Measurements from ENCODE around the gene HOXD8.

Gene HOXD8

DNA sequence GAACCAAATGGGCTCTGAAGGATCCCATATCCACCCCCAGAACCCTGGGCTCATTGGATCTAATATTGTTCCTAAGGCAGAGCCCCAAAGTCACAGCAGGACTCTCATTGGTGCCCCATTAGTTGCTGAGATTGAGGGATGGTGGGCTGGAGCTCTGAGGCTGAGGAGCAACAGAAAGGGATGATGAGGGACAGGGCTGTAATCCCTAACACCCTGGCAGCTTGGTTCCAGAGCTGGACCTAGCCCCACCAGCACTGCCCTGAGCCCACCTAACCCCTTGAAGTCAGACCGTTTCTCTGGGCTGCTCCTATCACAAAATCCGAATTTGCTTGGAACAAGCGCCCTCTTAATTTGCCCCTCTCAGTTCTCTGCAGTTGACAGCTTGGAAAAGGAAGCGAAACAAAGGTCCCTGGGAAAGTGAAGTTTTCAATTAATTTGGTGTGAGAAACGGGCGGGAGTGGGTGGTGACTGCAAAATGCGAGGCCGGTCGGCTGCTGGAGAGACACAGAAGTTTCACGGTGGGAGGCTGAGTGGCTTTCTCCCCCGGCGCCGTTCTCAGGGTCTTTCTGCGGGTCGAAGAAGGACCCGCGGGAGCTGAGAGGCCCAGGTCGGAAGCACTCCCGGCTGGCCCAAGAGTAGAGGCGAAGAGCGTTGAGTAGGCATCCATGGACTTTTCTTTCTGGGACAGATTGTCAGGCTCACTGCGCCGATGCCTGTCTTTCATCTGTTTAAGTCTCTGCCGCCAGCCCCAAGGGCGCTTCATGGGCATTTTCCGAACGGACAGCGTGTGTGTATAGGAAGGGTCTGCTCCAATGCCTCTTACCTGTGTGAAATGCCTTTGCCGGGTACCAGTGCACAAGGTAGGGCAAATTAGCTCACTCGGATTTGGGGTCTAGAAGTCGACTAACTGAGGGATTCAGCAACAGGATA is 37.9 kb upstream of the HOXD8 start:
- DNase-seq (ENCODE audit: low spot score), result no peak

DNA sequence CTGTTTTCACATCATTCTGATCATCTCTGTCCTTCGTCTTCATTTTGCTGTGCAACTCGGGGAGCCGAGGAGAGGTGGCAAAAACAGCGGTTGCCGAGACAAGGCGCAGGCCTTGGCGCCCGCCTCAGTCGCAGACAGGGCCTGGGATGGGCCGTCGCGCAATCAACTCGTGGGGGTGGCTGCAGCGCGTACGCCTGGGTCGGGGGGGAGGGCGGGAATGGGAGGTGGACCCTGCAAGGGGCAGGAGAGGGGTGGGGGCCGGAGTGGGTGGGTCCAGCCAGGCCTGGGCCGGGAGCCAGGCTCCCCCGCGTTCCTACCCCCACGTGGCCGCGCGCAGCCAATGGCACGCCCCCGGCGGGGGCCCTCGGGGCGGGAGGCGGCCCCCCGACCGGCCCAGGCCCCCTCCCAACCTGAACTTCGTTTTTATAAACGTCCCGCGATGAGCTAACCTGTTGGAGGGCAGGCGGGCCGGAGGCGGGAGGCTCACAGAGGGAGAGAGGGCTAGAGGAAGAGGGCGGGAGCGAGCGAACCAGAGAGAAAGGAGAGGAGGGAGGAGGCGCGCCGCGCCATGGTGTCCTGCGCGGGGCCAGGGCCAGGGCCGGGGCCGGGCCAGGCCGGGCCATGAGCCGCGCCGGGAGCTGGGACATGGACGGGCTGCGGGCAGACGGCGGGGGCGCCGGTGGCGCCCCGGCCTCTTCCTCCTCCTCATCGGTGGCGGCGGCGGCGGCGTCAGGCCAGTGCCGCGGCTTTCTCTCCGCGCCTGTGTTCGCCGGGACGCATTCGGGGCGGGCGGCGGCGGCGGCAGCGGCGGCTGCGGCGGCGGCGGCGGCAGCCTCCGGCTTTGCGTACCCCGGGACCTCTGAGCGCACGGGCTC is 37.0 kb upstream of the HOXD8 start, which contains the start of gene HOXD13:
HOXD13 (plus strand) TSS at position 452 of the 875 bp plus-strand sequence; CDS start at position 622, 170 bp downstream.
- DNase-seq (ENCODE audit: low spot score), result no peak

DNA sequence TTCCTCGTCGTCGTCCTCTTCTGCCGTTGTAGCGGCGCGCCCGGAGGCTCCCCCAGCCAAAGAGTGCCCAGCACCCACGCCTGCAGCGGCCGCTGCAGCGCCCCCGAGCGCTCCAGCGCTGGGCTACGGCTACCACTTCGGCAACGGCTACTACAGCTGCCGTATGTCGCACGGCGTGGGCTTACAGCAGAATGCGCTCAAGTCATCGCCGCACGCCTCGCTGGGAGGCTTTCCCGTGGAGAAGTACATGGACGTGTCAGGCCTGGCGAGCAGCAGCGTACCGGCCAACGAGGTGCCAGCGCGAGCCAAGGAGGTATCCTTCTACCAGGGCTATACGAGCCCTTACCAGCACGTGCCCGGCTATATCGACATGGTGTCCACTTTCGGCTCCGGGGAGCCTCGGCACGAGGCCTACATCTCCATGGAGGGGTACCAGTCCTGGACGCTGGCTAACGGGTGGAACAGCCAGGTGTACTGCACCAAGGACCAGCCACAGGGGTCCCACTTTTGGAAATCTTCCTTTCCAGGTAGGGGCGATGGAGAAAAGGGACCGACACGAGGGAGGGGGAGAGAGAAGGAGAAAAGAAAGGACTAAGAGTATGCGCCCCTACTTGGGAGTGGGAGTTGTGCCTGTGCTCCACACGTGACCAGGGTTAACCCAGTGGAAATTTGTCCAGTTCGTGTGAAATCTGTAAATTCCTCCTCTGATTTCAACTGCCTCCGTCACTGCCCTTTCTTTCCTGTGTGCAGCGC is 36.2 kb upstream of the HOXD8 start:
- no peak for DNase-seq (ENCODE audit: low spot score)

DNA sequence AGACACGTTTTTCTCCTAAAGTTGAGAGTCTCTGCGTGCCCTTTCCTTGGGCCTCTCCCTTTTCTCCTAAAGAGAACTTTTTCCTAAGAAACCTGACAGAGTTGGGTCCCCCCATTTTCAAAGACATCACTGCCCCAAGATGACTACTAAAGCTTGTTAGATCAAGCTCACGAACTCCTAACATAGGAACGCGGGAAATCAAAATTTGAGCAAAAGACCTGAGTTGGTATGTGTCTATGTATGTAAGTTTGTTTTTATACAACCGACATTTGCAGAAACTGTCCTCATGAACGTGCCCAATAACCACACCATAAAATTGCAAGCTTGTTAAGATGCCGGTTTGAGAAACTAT is 35.6 kb upstream of the HOXD8 start:
- no peak for DNase-seq (ENCODE audit: low spot score)

DNA sequence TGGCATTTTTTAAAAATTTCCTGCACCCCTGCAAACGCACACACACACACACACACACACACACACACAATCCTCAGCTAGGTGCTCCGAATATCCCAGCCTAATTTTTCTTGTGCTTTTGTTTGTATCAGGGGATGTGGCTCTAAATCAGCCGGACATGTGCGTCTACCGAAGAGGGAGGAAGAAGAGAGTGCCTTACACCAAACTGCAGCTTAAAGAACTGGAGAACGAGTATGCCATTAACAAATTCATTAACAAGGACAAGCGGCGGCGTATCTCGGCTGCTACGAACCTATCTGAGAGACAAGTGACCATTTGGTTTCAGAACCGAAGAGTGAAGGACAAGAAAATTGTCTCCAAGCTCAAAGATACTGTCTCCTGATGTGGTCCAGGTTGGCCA is 35.2 kb upstream of the HOXD8 start:
- no peak for DNase-seq (ENCODE audit: low spot score)

DNA sequence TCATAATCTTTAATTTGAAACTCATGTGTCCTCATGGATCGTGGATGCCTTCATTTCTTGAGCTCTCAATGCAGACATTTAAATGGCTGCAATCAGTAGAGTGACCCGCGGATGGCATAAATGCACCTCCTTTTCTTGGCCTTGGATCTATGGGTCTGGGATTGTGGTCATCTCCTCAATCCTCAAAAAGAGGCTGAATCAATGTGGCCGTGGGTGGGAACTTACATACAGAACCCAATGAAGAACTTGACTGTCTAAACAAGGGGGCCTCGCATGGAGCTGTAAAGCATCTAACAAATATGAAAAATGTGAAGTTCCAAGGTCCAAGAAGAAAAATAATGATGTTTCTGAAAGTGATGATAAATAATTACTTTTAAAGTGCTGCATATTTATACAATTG is 34.1 kb upstream of the HOXD8 start:
- DNase-seq (ENCODE audit: low spot score), result no peak

DNA sequence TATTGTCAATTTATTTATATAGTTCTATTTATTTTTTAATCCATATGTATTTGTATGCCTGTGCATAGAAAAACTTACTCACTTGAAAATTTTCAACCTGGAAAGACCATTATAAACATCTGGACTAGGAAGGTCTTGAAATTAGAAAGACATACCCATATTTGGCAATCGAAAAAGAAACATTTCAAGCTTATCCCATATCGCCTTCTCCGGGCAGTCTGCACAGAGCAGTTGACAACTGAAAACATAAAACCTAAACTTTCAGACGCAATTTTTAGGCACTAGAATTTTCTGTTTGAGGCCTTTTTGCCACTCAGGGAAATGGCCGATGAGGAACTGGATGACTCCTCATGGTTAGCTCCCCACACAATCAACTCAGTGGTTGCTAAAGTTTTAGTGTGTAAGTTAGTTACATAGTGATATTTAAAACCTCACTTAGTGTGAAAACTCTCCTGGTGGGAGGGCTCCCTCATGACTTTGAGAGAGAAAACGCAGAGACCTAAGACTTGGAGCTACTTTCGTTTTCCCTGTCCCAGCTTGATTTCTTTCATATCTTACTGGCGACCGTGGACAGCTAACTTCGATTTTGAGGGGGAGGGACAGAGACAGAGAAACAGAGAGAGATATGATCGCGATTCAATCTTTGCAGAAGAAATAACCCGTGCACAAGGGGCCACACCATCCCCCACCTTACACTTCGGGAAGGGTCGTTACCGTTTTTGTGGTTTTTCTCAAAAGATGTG is 33.1 kb upstream of the HOXD8 start:
- no peak for DNase-seq (ENCODE audit: low spot score)

DNA sequence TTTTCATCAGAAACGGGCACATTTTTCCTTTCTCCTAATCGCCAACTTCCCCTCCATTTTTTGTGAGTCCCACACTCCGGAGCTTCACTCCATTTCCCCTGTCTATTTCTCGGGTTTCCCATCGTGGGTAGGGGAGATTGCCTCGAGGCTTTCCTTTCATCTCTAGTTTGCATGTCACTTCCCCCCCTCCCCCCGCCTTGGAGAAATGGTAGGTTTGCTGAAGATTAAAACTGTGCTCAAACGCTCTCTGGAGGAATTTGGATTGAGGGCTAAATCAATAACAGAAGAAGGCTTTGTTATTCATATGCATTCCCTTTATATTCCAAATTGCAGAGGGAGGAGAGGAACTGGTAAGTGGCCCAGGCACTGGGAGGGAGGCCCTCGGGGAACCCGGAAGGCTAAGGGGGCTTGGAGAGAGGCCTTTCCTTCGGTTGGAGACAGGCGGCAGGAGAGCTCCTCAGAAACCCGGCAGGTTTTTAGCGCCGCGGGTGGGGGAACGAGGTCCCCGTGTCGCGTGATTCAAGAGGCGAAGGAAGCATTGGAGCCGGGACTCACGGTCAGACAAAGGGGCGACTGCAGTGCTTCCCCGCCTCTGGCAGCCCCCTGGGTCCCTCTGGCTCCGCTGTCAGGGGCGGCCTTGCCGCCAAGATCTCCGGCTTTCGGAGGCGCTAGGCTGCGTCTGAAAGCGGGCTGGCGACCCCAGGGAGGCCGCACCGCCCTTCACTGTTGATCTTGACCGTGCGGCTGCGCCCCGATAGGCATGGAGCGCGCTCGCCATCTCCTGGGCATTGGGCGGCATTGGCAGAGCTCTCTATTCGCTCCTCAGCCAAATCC is 32.3 kb upstream of the HOXD8 start:
- DNase-seq (ENCODE audit: low spot score), result peak; percentile 14

DNA sequence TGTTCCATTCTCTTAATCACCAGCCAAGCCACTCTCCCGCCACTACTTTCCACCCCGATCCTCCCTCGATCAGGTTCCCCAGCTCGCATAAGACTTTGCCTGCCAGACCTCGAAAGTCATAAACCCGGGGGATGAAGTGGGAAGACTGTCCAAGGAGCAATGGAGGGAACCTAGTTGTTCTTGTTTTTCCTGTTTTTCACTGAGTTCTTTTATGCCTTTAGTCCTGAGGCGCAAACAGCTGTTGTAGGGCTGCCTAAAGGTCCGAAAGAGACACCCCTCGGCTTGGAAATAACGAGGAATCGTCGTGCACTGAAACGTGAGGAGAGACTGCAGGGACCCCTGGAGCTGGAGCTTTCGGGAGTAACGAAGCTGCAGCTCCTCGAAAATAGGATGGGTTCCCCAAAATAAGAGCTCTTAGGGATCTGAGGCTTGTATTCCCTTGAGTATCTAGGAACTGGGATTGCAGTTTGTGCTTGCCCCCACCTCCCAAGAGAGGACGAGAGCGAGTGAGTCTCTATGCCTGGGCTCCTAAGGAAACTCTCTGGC is 31.6 kb upstream of the HOXD8 start:
- no peak for DNase-seq (ENCODE audit: low spot score)

DNA sequence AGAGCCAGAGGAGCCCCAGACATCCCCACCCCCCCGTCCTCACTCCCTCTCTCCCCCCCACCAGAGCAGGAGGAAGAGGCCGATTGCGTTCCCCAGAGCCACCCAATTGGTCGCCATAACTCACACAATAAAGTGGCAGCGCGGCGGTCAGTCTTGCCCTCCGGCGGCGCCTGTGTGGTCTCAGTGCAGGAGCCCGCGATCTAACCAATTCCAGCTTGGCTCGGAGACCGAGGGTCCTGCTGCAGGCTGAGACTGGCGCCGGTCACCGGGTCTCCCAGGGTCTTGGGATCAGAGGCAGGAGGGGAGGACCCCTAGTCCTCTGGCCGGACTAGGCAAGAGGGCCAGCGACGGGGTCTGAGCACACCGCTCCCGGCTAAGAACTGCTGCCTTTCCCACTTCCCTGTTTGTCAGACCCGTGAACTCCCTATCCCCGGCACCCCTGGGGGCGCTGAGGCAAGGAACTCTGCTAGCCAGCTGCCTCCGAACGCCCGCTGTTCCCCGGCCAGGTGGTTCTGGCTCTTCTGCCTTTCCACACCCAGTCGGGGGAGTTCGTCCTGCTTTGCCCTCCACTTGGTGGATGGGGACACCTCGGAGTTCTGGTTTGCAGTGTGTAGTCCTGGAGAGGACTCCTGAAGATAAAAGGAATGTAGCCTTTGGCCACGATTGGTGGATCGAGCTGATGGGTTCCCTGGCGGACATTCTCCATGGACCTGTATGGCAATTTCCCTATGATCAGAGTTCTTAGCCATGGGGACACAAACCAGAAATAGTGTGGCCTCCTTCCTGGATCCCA is 30.9 kb upstream of the HOXD8 start:
- no peak for DNase-seq (ENCODE audit: low spot score)

DNA sequence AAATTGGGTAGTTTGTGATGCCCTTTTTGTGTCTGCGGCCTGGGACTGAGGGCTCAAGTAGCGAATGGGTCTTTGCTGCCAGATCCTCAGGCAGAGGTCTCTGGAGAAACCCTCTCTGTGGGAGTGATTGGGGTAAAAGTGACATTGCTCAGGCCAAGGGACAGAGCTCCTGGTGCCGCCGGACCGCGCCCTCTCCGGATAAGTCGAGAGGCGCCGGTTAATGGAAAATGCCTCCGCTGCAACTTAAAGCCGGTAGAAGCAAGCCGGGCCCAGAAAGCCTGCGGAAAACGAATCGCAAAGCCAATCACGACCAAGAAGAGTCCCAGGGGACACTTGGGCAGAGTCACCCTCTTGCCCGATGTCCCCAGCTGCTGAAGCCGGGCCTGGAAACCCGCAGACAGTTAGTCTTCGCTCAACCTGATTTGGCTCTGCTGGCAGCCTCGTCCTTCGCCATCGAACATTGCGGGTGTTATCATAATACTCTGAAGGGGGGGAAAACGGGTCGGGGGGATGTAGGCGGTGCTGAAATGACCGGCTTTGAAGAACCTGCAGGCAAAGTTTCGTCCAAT is 30.3 kb upstream of the HOXD8 start:
- DNase-seq (ENCODE audit: low spot score), result no peak

DNA sequence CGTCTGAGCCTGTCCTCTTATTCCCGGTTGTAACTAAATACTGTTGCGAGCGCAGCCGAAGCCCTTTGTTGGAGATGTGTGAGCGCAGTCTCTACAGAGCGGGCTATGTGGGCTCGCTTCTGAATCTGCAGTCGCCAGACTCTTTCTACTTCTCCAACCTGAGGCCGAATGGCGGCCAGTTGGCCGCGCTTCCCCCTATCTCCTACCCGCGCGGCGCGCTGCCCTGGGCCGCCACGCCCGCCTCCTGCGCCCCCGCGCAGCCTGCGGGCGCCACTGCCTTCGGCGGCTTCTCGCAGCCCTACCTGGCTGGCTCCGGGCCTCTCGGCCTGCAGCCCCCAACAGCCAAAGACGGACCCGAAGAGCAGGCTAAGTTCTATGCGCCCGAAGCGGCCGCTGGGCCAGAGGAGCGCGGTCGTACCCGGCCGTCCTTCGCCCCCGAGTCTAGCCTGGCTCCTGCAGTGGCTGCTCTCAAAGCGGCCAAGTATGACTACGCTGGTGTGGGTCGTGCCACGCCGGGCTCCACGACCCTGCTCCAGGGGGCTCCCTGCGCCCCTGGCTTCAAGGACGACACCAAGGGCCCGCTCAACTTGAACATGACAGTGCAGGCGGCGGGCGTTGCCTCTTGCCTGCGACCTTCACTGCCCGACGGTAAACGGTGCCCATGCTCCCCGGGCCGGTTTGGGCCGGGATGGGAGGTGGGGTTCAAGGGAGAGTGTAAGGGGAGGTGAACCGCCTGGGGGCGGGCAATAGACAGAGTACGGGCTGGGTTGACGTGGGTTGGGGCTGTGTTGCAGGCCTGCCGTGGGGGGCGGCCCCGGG is 29.6 kb upstream of the HOXD8 start, which contains the start of gene HOXD12:
HOXD12 (plus strand) TSS at position 68 of the 819 bp plus-strand sequence; CDS start at position 75, 7 bp downstream.
- no peak for DNase-seq (ENCODE audit: low spot score)

DNA sequence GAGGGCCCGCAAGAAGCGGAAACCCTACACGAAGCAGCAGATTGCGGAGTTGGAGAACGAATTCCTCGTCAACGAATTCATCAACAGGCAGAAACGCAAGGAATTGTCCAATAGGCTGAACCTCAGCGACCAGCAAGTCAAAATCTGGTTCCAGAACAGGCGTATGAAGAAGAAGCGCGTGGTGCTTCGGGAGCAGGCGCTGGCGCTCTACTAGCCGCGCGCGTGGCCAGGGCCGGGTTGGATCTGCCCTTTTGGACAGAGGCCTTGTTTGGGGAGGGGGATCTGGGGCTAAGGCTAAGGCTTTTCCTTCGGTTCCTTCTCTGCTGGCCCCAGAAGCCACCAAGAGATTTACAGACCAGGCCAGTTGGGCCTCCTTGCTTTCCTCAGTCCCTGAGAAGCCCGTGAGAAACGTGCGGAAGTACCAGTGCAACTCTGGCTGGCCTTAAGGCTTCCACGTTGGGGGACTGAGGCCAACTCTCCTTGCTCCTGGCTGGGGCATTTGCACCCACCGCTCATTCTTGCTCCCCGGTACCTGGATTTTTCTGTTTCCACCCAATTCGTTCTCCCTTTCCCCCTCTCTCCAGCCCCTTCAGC is 28.9 kb upstream of the HOXD8 start:
- DNase-seq (ENCODE audit: low spot score), result no peak

DNA sequence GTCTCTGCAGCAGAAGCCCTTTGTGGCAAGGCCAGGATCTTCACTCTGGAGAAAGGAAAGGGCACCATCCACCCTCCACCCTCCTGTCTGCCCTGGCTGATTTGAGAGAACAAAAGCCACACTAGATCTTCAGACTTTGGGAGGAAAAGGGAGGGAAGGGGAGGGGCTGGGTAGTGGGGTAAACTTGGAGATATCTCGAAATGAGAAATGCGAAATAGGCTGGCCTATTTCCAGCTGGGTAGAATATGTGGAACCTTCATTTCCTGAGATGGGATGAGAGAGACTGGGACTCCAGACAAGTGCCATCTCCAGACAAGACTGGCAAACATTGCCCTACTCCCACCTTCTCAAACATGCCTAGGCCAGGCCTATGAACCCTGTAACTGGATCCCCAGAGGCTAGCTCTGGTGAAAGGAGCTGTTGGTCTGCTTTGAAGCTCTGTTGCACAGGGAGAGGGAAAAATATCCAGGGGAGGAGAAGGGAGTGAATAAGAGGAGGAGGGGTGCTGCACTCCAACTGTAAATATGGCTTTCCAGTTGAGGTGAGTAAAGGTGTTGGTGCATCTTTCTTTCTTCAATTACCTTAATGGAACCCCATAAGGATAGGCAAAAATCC is 28.2 kb upstream of the HOXD8 start:
- DNase-seq (ENCODE audit: low spot score), result no peak

DNA sequence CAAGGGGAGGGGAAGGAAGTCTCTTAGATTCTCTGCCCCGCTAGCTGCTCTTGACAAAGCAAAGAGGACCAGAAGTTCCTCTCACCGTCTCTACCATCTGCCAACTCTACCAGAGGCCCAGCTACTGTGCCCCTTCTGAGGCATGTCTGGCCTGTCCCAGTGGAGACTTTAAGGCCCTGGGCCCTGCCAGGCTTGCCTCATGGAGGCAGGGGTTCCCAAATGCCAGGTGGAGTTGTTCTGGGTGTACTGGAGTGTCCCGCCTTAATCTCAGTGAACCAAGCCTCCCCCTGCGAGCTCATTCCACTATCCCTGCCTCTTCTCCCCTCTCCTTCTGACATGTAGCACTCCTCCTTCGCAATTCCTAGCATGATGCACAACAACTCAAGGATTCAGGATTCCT is 27.7 kb upstream of the HOXD8 start:
- DNase-seq (ENCODE audit: low spot score), result no peak

DNA sequence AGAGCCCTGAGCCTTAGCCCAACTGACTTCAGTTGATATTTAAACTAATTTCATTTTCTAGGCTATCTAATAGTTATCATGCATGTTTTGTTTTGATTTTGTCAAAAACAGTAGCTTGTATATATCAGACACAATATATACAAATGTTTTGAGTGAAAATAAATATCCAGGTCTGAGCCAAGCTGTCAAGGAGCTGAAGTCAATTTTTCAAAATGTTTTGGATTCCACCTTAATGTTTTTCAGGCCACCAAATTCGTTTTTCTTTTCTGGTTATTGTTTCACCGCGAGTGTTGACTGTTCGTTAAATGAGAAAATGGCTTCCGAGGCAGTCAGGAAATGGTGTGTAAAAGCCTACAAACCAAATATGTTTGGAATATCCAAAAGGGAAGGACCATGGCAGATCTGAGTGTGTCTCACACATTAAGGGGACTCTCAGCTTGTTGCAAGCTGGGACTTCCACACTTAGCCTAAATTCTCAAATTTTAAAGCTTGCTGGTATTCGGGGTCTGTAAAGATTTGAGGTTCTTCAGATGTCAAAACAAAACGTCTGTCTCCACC is 27.1 kb upstream of the HOXD8 start:
- DNase-seq (ENCODE audit: low spot score), result no peak

DNA sequence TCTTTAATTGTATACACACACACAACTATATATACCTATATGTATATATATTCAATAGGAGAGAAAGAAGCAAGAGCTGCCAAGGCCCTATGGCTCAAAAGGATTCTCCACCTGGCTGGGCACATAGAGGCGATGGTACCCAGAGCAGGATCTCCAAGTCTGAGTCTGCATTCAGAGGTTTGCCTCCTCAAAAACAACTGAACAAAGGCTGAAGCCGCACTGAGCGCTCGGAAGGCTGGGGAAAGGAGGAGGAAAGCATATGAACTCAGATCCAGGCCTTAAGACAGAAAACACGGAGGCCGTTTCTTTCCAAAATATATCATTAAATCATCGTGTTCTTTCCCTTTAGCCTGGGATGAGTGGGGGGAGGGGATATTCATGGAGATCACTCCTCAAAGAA is 26.3 kb upstream of the HOXD8 start:
- no peak for DNase-seq (ENCODE audit: low spot score)
